ENCODE results near the gene EEF2K. TPM values are rescaled to one million over a fixed set of nuclear protein-coding genes. Genes with fewer than 3 reads are reported as not detected.

The EEF2K gene
- total and polyA plus RNA-seq, 2 of the 13 experiments (the other 11 are each of a cell fraction or from before 2014, with no cell fraction given), result 22.0 to 23.8 TPM

- 98% methylated on average over 24 of the region's 24 CpGs for WGBS (ENCODE audit: low lambda C conversion rate)
- no peak overlapping the region for H2AFZ ChIP-seq (ENCODE audit: low read length)
- peaks cover 28% of the 10 kb centered on the region; the same call in 1 of the 2 replicates for H4K20me1 ChIP-seq (ENCODE audit: insufficient read depth, low read length)
- no peak overlapping the region for H3K27ac ChIP-seq (ENCODE audit: extremely low read length, insufficient read depth, low read length)
- peaks cover 14% of the 10 kb centered on the region for H3K79me2 ChIP-seq (ENCODE audit: insufficient read depth, low read length)
- in situ Hi-C loops (cut with HindIII; ENCODE audit: extremely low pct_ligation_motif_present, low pct_unique_long_range_greater_than_20kb) (no loop called here), intact Hi-C loops (cut with micrococcal nuclease; ENCODE audit: unreplicated experiment) (loop anchor here (5.0 kb wide), 1 partner anchor 48 kb away; the partner anchor contains the start of gene CDR2)
- H3K4me2 ChIP-seq (ENCODE audit: low read depth, low read length), result no peak overlapping the region
- DNase-seq (ENCODE audit: low spot score), result no peak
- CTCF ChIA-PET (ENCODE audit: low intra/inter-chr PET ratio, low total read pairs), result no interaction called here
- no peaks in the 10 kb centered on the region for H3K27me3 ChIP-seq (ENCODE audit: control insufficient read depth in 1 of 2, insufficient read depth in 2 of 2, low read length in 2 of 2)
- no peak overlapping the region for H3K4me3 ChIP-seq (replicated peaks in 1 of 3; ENCODE audit: insufficient read depth in 1 of 3, low read depth in 2 of 3, low read length in 3 of 3)
- H3K9me3 ChIP-seq (ENCODE audit: low read length), result no peaks in the 10 kb centered on the region
- no peak for ATAC-seq
- no peak overlapping the region for H3K9ac ChIP-seq (ENCODE audit: insufficient read depth, low read depth, low read length)
- BruUV-seq (replicated peaks), result no TSS peak
- no peaks in the 10 kb centered on the region for H3K4me1 ChIP-seq (ENCODE audit: insufficient read depth, low read length)
- peaks cover 69 to 98% of the 10 kb centered on the region in 2 experiments for H3K36me3 ChIP-seq (replicated peaks in 1 of 2; ENCODE audit: control insufficient read depth in 1 of 2, insufficient read depth in 2 of 2, low read length in 2 of 2)
- TF ChIP-seq MXI1 (IDR thresholded peaks at IDR 0.05; ENCODE audit: borderline replicate concordance, low read depth, low read length), result no peak
- no peak for TF ChIP-seq ZNF563 (CRISPR knock-in tag; IDR thresholded peaks at IDR 0.05)
- no peak for TF ChIP-seq KLF6 (CRISPR knock-in tag; IDR thresholded peaks at IDR 0.05)
- TF ChIP-seq NR3C1 (CRISPR knock-in tag; IDR thresholded peaks at IDR 0.05), result no peak
- TF ChIP-seq BRCA1 (CRISPR knock-in tag; IDR thresholded peaks at IDR 0.05), result no peak
- no peak for TF ChIP-seq SAP130 (CRISPR knock-in tag; IDR thresholded peaks at IDR 0.05; ENCODE audit: low read depth)
- TF ChIP-seq RBM22 (optimal IDR thresholded peaks at IDR 0.05; ENCODE audit: low read length), result peak; percentile 42
- no peak for TF ChIP-seq CBFB (CRISPR knock-in tag; IDR thresholded peaks at IDR 0.05)
- TF ChIP-seq ZNF10 (CRISPR knock-in tag; IDR thresholded peaks at IDR 0.05; ENCODE audit: borderline replicate concordance, low read depth), result no peak
- TF ChIP-seq ATF1 (CRISPR knock-in tag; IDR thresholded peaks at IDR 0.05), result no peak
- peak; percentile 75 for TF ChIP-seq AGO2 (optimal IDR thresholded peaks at IDR 0.05; ENCODE audit: low read depth, low read length)
- no peak for TF ChIP-seq ZSCAN25 (CRISPR knock-in tag; IDR thresholded peaks at IDR 0.05)
- no peak for TF ChIP-seq ZNF724P (CRISPR knock-in tag; IDR thresholded peaks at IDR 0.05; ENCODE audit: borderline replicate concordance)
- TF ChIP-seq RBM39 (IDR thresholded peaks at IDR 0.05; ENCODE audit: low read depth, low read length, poor library complexity, severe bottlenecking), result peak; percentile 18
- TF ChIP-seq RFXANK (CRISPR knock-in tag; IDR thresholded peaks at IDR 0.05), result no peak
- no peak for TF ChIP-seq ATRX (CRISPR knock-in tag; IDR thresholded peaks at IDR 0.05; ENCODE audit: borderline replicate concordance)
- POLR2A ChIA-PET, result interaction anchor here (1.0 kb wide), 1 partner anchor 11 kb away, joined by 4 read pairs; no protein-coding TSS in a partner anchor
- FAIRE-seq, result no peak
These were observed 118.1 kb downstream of the EEF2K start for GRCh38 chr16:22323959-22324786.

Measured in HepG2 (cell line).